GM18870 (cell line): Measurements from ENCODE around the gene SPHK1.

Experiments
- ATAC-seq: cut with Tn5 transposase; IDR thresholded peaks from one replicate; pipeline ENCODE4 v1.9.1; 2021; ENCODE audit warnings: moderate library complexity; ENCODE audit not compliant: unreplicated experiment

Gene SPHK1

GRCh38 chr17:76431509-76431908, 47.1 kb downstream of the SPHK1 start:
- no peak for ATAC-seq

GRCh38 chr17:76432004-76432403, 47.6 kb downstream of the SPHK1 start:
- no peak for ATAC-seq

GRCh38 chr17:76432712-76433336, 48.4 kb downstream of the SPHK1 start:
- no peak for ATAC-seq

GRCh38 chr17:76433693-76434092, 49.3 kb downstream of the SPHK1 start:
- no peak for ATAC-seq

GRCh38 chr17:76434870-76435269, 50.5 kb downstream of the SPHK1 start:
- ATAC-seq = no peak

- ATAC-seq = no peak
These were observed 51.3 kb downstream of the SPHK1 start for GRCh38 chr17:76435751-76436150.
